Upper lobe of right lung (tissue), 1 donor: ENCODE measurements around the gene PLA2G4A. TPM values are rescaled to one million over a fixed set of nuclear protein-coding genes. Genes with fewer than 3 reads are reported as not detected.

Source experiments
- ATAC-seq: fragments of 200-7000 bp; cut with Tn5 transposase; one replicate; pipeline ENCODE4 v1.9.1; 2020; ENCODE audit warnings: mild to moderate bottlenecking, moderate library complexity
- DNase-seq: peaks from one replicate; pipeline ENCODE4 v3.0.0-alpha.2; 2020
- H3K27ac ChIP-seq: fragments of 200-600 bp; one replicate; pipeline ENCODE4 v1.8.0; 2022
- H3K27me3 ChIP-seq: fragments of 200-600 bp; one replicate; pipeline ENCODE4 v1.8.0; 2022; ENCODE audit warnings: mild to moderate bottlenecking
- H3K36me3 ChIP-seq: fragments of 200-600 bp; one replicate; pipeline ENCODE4 v1.8.0; 2022
- H3K4me1 ChIP-seq: fragments of 200-600 bp; one replicate; pipeline ENCODE4 v1.8.0; 2022
- H3K4me3 ChIP-seq: fragments of 200-600 bp; one replicate; pipeline ENCODE4 v1.8.0; 2022; ENCODE audit warnings: mild to moderate bottlenecking
- H3K9me3 ChIP-seq: fragments of 200-600 bp; one replicate; pipeline ENCODE4 v1.8.0; 2022
- CTCF ChIP-seq: fragments of 200-600 bp; IDR thresholded peaks from one replicate; pipeline ENCODE4 v1.8.0; 2022; ENCODE audit warnings: antibody characterized with exemption
- intact Hi-C: fragments of 100-400 bp; cut with DNase I; formaldehyde crosslinking; loops from one replicate; pipeline ENCODE4 v1.11.0; 2022
- total RNA-seq: library from RNA; stranded (reverse); fragmentation: NEBNext Ultra II Directional; extraction: Animal tissue kit (Norgen Biotek cat#: 25700); gene quantifications from one replicate; pipeline ENCODE4 v1.2.1, GENCODE V29; 2021
- donor health status: DM: no; HTN: yes; CAD: no; lungs with severe emphysema.

Gene PLA2G4A
- total RNA-seq, 1 donor from 2014 or later = 10.7 TPM

GRCh38 chr1:186785503-186785902 is 43.2 kb upstream of the PLA2G4A start:
- ATAC-seq (no peak), DNase-seq (no peak)
- Histone ChIP-seq H3K36me3 (no peaks in the 10 kb centered on the region), H3K4me1 (no peaks in the 10 kb centered on the region), H3K27me3 (no peaks in the 10 kb centered on the region), H3K9me3 (no peaks in the 10 kb centered on the region), H3K4me3 (no peak overlapping the region), H3K27ac (no peak overlapping the region)
- TF ChIP-seq CTCF = no peak
- intact Hi-C loops = no loop called here

- DNase-seq (no peak), ATAC-seq (no peak)
- Histone ChIP-seq H3K9me3 (no peaks in the 10 kb centered on the region), H3K4me3 (no peak overlapping the region), H3K36me3 (no peaks in the 10 kb centered on the region), H3K27ac (no peak overlapping the region), H3K4me1 (no peaks in the 10 kb centered on the region), H3K27me3 (no peaks in the 10 kb centered on the region)
- intact Hi-C loops = no loop called here
- TF ChIP-seq CTCF = no peak
Measured at GRCh38 chr1:186790101-186790500, 38.6 kb upstream of the PLA2G4A start.

- no peaks in the 10 kb centered on the region for H3K27me3 ChIP-seq
- no peak for ATAC-seq
- H3K27ac ChIP-seq = no peak overlapping the region
- no peak for TF ChIP-seq CTCF
- no peaks in the 10 kb centered on the region for H3K36me3 ChIP-seq
- no peaks in the 10 kb centered on the region for H3K4me1 ChIP-seq
- no peaks in the 10 kb centered on the region for H3K9me3 ChIP-seq
- no peak overlapping the region for H3K4me3 ChIP-seq
- intact Hi-C loops = no loop called here
- DNase-seq = no peak
Measured at GRCh38 chr1:186792870-186793581, 35.7 kb upstream of the PLA2G4A start.

GRCh38 chr1:186793582-186793927 is 35.2 kb upstream of the PLA2G4A start:
- Histone ChIP-seq H3K27me3 (no peaks in the 10 kb centered on the region), H3K4me1 (no peaks in the 10 kb centered on the region), H3K9me3 (no peaks in the 10 kb centered on the region), H3K36me3 (no peaks in the 10 kb centered on the region), H3K27ac (no peak overlapping the region), H3K4me3 (no peak overlapping the region)
- no peak for TF ChIP-seq CTCF
- no peak for ATAC-seq
- intact Hi-C loops = no loop called here
- no peak for DNase-seq

GRCh38 chr1:186798960-186799688 is 29.6 kb upstream of the PLA2G4A start:
- Histone ChIP-seq H3K4me1 (no peaks in the 10 kb centered on the region), H3K9me3 (no peaks in the 10 kb centered on the region), H3K27ac (no peak overlapping the region), H3K27me3 (no peaks in the 10 kb centered on the region), H3K36me3 (no peaks in the 10 kb centered on the region), H3K4me3 (no peak overlapping the region)
- DNase-seq (no peak), ATAC-seq (no peak)
- no peak for TF ChIP-seq CTCF
- intact Hi-C loops = no loop called here
